Activated naive CD4-positive, alpha-beta T cell treated with anti-CD3 and anti-CD28 coated beads, Interleukin-2, amount 10 ng/mL, durations not matched to agents 7 days and 5 days (primary cell): ENCODE results near the gene SLC5A10.
"Not testable (repeated sequence)": the region's sequence is repeated elsewhere in the genome, so short reads cannot be mapped to it uniquely, and the experiment has no call there.

ENCODE experiments used
- CTCF ChIA-PET: fragments of 350-600 bp; sonication (Branson Sonifier 250); formaldehyde crosslinking; loops from one replicate; lab custom pipeline; 2021; ENCODE audit warnings: antibody characterized with exemption; lab: Charles Lee
- DNase-seq: peaks from one replicate; pipeline ENCODE4 v3.0.0-alpha.2; 2020
- H3K27ac Mint-ChIP-seq: one replicate; pipeline ENCODE4 v1.8.0; 2021; ENCODE audit warnings: mild to moderate bottlenecking, moderate library complexity, mixed read lengths
- H3K27me3 Mint-ChIP-seq: one replicate; pipeline ENCODE4 v1.8.0; 2021; ENCODE audit warnings: mild to moderate bottlenecking, mixed read lengths
- H3K36me3 Mint-ChIP-seq: one replicate; pipeline ENCODE4 v1.8.0; 2021; ENCODE audit warnings: mixed read lengths
- H3K4me1 Mint-ChIP-seq: one replicate; pipeline ENCODE4 v1.8.0; 2021; ENCODE audit warnings: mixed read lengths
- H3K4me3 Mint-ChIP-seq: one replicate; pipeline ENCODE4 v1.8.0; 2021; ENCODE audit warnings: mild to moderate bottlenecking, moderate library complexity, mixed read lengths
- H3K9me3 Mint-ChIP-seq: one replicate; pipeline ENCODE4 v1.8.0; 2021; ENCODE audit warnings: mixed read lengths

Gene SLC5A10

DNA sequence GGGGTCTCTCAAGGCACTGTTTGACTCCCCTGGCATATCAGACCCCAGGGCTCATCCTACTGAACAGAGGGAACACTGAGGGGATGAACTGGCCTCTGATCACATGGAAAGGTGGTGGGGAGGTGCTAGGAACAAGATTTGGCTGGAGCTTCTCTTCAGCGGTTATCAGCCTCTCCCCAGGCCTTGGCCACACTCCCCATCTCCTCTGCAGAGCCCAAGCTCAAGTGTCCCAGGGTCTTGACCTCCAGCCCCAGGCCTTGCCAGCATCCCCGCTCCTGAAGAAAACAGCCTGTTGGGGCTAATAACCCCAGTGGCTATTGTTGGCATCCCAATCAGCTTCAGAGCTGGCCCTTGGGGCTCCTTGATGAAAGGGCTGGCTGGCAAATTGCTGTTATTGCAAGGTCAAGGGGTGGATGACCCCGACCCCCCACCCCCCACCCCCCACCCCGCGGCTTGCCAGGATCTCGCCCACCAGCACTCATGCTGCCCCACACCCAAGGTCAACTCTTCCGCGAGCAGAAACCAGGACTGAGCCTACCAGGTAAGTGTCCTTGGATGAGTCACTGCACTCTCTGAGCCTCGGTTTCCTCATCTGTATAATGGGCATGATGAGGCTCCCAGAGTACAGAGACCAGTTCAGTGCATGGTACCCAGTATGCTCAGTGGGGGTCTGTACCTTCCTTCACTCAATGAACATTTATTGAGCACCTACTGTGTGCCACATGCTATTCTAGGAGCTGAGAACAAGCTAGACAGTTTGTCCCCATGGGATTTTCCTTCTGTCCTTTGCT lies 71.4 kb downstream of the SLC5A10 start:
- peaks cover 20% of the 10 kb centered on the region for H3K4me1 Mint-ChIP-seq
- DNase-seq, result no peak
- H3K27ac Mint-ChIP-seq, result peak overlapping the region; percentile 73
- H3K9me3 Mint-ChIP-seq, result no peaks in the 10 kb centered on the region
- H3K4me3 Mint-ChIP-seq, result no peak overlapping the region
- no peaks in the 10 kb centered on the region for H3K27me3 Mint-ChIP-seq
- CTCF ChIA-PET, result interaction anchor here (1.5 to 2.3 kb wide), 2 partner anchors 63 to 398 kb away, joined by 4 to 9 read pairs; no protein-coding TSS in a partner anchor
- peaks cover 36% of the 10 kb centered on the region for H3K36me3 Mint-ChIP-seq

DNA sequence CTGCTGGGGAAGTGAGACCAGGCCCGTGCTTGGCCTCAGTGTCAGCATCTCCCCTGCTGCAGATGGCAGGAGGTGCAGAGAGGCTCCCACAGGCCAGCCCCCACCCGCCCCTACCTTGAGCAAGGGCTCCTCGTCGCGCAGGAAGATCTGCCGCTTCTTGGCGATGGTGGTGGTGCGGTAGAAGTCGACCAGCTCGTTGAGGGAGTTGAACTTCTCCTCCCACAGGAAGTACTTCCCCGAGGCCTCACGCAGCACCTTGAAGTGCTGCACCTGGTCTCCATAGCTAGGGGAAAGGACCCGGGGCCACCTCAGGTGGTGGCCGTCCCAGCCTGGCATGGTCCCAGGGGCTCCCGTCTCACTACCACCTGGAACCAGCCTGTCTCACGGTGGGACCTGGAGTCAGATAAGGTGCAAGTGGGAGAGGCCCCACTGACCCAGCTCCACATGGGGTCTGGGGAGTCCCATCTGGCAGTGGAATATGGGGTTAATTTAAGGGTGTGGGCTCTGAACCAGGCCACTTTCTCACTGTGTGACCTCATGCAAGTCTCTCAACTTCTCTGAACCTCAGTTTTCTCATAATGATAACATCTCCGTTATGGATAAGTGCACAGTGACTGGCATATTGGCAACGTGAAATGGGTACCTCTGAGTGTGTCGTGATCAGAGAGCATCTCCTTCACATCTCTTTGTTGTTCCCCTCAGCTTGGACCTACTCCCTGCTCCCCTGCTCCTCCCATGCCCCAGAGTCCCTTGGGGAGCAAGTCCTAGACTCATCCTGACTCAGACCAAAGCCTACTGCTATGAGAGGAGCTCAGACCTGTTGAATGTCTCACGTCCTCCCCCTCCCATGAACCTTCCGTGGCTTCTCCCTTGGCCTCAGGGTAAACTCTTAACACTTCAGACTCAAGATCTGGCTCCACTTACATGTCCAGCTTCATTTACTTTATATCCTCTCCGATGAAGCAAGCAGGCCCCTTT lies 72.4 kb downstream of the SLC5A10 start:
- Mint-ChIP-seq H3K9me3 (no peaks in the 10 kb centered on the region), H3K27me3 (no peaks in the 10 kb centered on the region), H3K36me3 (peaks cover 30% of the 10 kb centered on the region), H3K4me1 (peaks cover 20% of the 10 kb centered on the region), H3K27ac (peak overlapping the region; percentile 73), H3K4me3 (no peak overlapping the region)
- peak; percentile 44 for DNase-seq
- CTCF ChIA-PET, result interaction anchor here (1.5 to 2.3 kb wide), 2 partner anchors 64 to 399 kb away, joined by 4 to 9 read pairs; no protein-coding TSS in a partner anchor

DNA sequence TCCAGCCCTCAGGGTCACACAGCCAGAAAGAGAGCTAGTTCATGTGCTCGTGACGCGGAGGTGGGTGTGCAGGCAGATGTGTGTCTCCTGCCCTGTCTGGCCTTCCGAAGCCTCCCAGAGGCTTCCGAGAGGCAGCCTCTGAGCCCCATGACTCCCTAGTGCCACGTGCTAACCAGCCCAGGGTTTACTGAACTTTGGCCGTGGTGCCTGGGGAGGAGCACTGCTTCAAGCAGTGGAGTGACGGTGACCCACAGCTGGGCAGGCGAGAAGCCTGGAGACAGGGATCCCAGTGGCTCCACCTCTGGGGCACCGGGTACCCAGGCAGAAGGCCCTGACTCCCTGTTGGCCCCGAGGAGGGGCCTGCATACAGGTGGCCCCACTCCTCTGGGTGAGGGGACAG lies 76.7 kb downstream of the SLC5A10 start:
- H3K9me3 Mint-ChIP-seq, CTCF ChIA-PET, H3K27me3 Mint-ChIP-seq, H3K4me3 Mint-ChIP-seq, H3K27ac Mint-ChIP-seq, DNase-seq: not testable (repeated sequence)
- Mint-ChIP-seq H3K4me1 (peaks cover 13% of the 10 kb centered on the region), H3K36me3 (peaks cover 10% of the 10 kb centered on the region)

DNA sequence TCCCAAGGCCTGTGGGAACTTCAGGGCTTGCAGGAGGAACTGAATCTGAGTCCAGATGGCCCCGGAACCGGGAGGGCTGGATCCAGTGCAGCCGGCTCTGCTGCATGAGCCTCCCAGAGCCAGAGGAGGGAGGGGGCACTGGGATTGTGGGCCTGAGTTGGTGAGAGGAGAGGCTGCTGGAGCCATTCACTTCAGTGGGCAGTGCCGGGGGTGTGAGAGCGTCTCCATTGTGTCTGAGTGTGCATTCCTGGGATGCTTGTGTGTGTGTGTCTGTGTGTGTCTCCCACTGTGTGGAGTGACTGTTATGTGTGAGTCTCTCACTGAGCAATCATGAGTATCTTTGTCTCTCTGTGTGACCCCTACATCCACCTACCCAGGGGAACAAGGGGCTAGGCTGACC lies 77.8 kb downstream of the SLC5A10 start:
- H3K9me3 Mint-ChIP-seq, CTCF ChIA-PET, H3K4me3 Mint-ChIP-seq, H3K36me3 Mint-ChIP-seq, H3K27me3 Mint-ChIP-seq, H3K4me1 Mint-ChIP-seq, DNase-seq, H3K27ac Mint-ChIP-seq: not testable (repeated sequence)

DNA sequence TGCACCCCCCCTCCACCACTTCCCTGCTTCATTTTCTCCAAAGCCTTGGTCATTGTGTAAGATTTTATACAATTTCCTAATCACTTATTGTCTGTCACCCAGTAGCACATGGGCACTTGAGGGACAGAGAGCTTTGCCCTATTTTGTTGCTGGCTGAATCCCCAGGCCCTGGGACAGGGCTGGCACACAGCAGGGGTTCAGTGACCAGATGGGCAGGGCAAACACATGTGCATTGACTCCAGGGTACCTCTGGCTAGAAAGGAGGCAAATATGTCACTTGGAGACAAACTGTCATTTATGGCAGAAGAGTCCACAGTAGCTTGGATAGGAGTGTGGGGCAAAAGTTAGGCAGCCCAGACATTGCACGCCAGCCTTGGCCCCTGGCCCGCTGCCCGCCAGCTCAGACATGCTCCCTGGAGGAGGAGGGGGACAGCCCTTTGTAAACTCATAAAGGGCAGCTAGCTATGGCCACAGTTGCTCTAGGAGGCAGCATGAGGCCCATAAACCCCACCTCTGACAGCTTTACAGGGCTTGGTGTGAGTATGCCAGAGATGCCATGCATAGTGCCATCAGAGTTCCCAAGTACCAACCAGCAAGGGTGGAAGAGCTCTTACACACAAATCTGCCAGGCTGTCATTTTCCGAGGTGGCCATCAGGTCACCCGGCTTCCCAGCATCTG lies 78.9 kb downstream of the SLC5A10 start:
- H3K4me3 Mint-ChIP-seq, H3K27me3 Mint-ChIP-seq, H3K4me1 Mint-ChIP-seq, H3K9me3 Mint-ChIP-seq, H3K27ac Mint-ChIP-seq, H3K36me3 Mint-ChIP-seq, DNase-seq, CTCF ChIA-PET: not testable (repeated sequence)

DNA sequence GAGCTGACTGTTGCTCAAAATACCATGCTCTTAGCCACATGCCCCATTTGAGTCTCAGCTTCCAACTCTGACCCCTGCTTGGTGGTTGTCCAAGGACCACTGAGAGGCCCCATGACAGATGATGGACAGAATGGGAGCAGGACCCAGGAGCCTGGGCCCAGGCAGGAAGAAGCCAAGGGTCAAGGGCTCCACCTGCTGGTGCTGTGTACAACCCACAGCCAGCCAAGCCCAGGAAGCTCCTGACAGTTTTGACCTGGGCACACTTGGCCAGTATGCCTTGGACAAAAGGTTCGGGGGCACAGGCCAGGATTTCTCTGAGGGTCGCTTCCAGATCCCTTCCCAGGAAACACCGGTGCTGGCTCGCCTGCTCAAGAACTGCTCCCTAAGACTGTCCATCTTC lies 79.8 kb downstream of the SLC5A10 start:
- H3K9me3 Mint-ChIP-seq, CTCF ChIA-PET: not testable (repeated sequence)

DNA sequence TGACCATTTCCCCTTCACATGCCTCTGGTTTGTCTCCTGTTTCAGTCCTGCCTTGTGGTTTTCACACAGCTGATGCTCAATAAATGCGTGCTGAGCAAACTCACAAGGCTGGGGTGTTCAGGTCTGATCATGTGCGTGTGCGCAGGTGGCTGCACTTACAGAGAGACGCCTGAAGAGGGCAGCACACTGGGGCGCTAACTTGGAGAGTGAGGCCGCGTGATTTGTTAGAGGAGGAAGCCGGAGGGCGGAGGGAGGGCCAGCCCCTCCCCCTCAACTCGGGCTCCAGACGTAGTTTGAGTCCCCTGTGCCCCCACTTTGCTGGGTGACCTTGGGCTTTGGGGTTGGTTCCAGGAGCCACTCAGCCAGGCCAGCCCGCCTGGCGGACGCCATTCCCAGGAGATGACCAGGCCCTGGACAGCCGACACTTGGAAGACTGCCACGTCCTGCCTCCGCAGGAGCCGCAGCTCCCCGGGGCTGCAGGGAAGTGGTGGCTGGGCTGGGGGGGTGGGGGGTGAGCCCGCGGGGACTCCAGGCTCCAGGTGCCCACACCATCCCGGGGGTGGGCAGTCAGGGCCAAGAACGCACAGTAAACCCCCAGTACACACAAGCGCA lies 80.5 kb downstream of the SLC5A10 start:
- H3K27ac Mint-ChIP-seq, H3K9me3 Mint-ChIP-seq, H3K4me1 Mint-ChIP-seq, H3K36me3 Mint-ChIP-seq, H3K27me3 Mint-ChIP-seq, CTCF ChIA-PET, DNase-seq, H3K4me3 Mint-ChIP-seq: not testable (repeated sequence)

More for the DNA sequence above, 79.8 kb downstream of the SLC5A10 start:
- H3K4me3 Mint-ChIP-seq, H3K27me3 Mint-ChIP-seq, H3K27ac Mint-ChIP-seq, H3K4me1 Mint-ChIP-seq, H3K36me3 Mint-ChIP-seq: not testable (repeated sequence)
- peak; percentile 61 for DNase-seq

DNA sequence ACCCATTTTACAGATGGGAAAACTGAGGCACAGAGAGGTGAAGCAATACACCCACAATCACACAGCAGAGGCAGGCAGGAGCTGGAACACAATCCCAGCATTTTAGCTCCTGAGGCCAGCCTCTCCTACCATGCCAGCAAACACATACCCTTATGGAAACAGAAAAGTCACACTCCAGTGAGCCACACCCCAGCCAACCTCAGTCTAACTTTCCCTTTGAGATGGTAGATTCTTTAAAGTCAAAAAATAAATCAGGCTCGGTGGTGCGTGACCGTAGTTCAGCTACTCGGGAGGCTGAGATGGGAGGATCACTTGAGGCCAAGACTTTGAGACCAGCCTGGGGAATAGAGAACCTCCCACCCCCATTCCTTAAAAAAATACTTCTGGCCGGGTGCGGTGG lies 84.2 kb downstream of the SLC5A10 start:
- H3K4me1 Mint-ChIP-seq, H3K4me3 Mint-ChIP-seq, H3K27me3 Mint-ChIP-seq, DNase-seq, CTCF ChIA-PET, H3K27ac Mint-ChIP-seq, H3K9me3 Mint-ChIP-seq, H3K36me3 Mint-ChIP-seq: not testable (repeated sequence)

DNA sequence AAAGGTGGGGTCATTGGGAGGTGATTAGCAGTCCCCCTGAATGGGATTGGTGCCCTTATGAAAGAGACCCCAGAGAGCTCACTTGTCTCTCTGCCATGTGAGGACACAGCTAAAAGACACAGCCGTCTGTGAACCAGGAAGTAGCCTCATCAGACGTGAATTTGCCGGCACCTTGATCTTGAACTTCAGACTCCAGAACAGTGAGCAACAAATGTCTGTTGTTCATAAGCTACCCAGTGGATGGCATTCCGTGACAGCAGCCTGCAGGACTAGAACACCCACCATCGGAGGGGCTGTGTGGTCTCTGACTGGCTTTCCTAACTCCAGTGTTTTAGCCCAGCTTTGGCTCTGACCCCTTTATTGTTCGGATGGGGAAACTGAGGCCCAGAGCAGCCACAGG lies 85.6 kb downstream of the SLC5A10 start:
- H3K36me3 Mint-ChIP-seq, H3K27me3 Mint-ChIP-seq, CTCF ChIA-PET, H3K4me1 Mint-ChIP-seq, H3K9me3 Mint-ChIP-seq, H3K4me3 Mint-ChIP-seq, DNase-seq, H3K27ac Mint-ChIP-seq: not testable (repeated sequence)

DNA sequence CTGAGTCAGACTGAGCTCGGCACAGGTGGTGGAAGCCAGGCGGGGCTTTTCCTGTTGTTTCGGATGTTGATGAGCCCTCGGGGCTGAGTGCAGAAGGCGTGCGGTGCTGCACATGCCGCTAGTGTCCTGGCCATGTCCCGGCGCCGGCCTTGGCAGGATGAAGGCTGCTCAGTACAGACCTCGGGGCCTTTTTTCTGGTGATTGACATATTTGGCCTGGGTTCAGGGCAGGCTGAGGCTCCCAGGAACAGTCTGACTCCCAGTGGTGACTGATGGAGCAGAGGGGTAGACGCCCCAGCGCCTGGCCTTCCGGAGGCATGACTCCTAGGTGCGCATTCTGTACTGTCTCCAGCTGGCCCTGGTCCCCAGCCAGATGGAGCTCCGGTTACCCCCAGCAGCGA lies 86.0 kb downstream of the SLC5A10 start:
- H3K27me3 Mint-ChIP-seq, H3K36me3 Mint-ChIP-seq, DNase-seq, H3K4me3 Mint-ChIP-seq, H3K4me1 Mint-ChIP-seq, CTCF ChIA-PET, H3K9me3 Mint-ChIP-seq, H3K27ac Mint-ChIP-seq: not testable (repeated sequence)

DNA sequence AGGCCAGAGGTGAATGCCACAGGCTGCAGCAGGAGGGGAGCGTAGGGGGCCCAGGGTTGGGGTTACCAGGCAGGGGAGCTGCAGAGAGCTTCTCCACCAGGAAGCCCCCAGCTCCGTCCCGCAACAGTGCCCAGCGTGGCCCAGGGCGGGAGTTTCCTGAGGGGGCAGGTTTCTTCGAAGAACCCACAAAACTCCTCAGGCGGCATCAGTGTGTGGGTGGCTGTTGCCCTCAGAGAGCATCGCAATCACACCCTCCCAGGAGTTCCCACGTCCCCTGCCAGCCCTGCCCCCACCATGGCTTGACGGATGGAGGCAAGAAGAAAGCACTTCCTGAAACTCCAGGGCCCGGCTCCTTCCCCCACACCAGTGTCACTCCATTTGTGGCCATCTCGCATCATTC lies 86.8 kb downstream of the SLC5A10 start:
- H3K4me1 Mint-ChIP-seq, H3K9me3 Mint-ChIP-seq, H3K27ac Mint-ChIP-seq, H3K36me3 Mint-ChIP-seq, H3K4me3 Mint-ChIP-seq, DNase-seq, CTCF ChIA-PET, H3K27me3 Mint-ChIP-seq: not testable (repeated sequence)

DNA sequence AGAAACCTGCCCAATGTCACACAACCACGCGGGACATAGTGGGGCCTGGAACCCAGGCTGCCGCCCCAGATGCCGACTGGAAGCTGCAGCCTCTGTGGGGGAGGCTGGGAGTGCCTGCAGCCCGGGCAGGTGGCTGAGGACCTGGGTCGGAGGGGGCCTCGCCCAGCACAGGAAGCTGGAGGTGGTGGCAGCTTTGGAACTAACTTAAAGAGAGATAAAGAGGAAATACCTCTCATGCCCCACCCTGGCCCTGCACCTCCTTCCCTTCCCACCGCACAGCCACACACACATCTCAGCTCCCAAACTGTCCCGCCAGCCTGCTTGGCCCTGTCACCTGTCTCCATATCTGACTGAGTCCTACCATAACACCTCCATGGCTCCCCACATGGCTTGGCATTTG lies 88.4 kb downstream of the SLC5A10 start:
- H3K4me1 Mint-ChIP-seq, H3K27ac Mint-ChIP-seq, H3K36me3 Mint-ChIP-seq, H3K27me3 Mint-ChIP-seq, H3K4me3 Mint-ChIP-seq, H3K9me3 Mint-ChIP-seq, DNase-seq, CTCF ChIA-PET: not testable (repeated sequence)

DNA sequence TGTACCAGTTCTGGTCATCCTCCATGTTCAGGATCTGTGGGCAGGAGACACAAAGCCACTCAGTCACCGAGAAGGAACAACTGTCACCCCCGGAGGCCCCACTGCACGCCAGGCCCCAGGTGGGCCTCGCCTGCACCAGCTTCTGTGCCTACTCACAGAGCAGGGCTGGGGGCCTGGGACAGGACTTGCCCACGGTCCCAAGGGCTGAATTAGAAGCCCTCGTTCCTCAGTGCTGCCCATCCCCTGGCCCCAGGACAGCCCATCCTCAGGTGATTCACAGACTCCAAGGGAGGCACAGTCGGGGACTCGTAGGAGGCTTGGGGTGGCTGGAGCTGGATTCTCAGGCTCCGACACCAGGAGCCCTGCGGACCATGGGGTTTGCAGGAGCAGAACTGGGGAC lies 89.9 kb downstream of the SLC5A10 start:
- H3K27me3 Mint-ChIP-seq, H3K9me3 Mint-ChIP-seq, H3K36me3 Mint-ChIP-seq, CTCF ChIA-PET, DNase-seq, H3K4me1 Mint-ChIP-seq, H3K27ac Mint-ChIP-seq, H3K4me3 Mint-ChIP-seq: not testable (repeated sequence)

DNA sequence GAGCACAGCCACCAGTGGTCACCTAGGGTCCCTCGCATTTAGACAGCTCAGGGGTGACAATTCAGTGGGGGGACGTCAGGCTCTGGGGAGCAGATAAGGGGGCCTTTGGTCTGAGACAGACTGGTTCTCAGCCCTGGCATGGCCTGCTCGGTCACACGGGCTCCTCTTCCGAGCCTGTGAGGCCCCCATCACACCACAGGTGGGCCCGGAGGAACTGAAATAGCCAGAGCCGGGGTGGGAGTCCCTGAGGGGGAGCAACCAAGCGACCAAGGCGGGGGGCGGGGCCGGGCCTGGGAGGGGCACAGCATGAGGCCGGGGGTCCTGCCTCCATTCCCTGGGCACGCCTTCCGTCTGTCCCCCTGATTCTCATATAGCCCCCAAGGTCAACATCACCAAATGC lies 90.4 kb downstream of the SLC5A10 start:
- H3K27me3 Mint-ChIP-seq, CTCF ChIA-PET, H3K9me3 Mint-ChIP-seq, H3K36me3 Mint-ChIP-seq, H3K4me3 Mint-ChIP-seq, DNase-seq, H3K4me1 Mint-ChIP-seq, H3K27ac Mint-ChIP-seq: not testable (repeated sequence)
